ENCODE measurements around the gene SRR.

Gene SRR

DNA sequence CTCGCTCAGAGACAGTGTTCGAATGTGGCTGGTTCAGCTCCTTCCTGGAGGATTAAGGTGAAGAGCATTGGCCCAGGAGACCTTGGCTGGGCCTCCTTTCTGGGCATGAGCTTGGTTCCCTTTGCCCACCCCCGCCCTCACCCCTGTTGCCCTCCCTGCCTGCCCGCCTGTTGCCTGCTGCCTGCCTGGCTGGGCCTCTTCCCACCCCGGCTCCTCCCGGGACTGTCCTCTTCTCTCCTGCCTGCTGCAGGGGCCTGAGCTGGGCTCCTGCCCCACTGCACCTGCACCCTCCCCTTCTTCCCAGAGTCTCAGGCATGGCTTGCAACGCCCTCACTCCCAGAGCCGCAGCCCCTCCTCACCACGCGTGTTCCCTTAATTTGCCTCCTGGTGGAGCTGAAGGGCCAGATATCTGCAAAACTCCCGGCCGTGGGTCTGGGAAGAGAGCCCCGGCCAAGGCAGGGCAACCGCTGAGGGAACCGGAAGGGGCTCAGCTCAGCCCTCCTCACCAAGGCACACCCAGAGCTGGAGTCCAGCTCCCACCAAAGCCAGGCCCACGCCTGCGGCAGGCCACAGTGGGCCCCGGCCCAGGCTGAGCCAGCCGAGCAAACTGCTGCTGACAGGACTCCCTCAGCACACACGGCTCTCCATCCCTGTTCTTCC lies 65.9 kb downstream of the SRR start:
- H3K4me1 ChIP-seq (ENCODE audit: control insufficient read depth in 1 of 2, insufficient read depth in 2 of 2, low read length in 2 of 2) = no peaks in the 10 kb centered on the region
- H3K27me3 ChIP-seq (ENCODE audit: control insufficient read depth in 1 of 2, insufficient read depth in 2 of 2, low read length in 2 of 2) = no peaks in the 10 kb centered on the region
- H3K36me3 ChIP-seq (ENCODE audit: control insufficient read depth in 1 of 2, insufficient read depth in 2 of 2, low read length in 2 of 2) = peaks cover 13 to 32% of the 10 kb centered on the region in 2 donors
- H3K4me3 ChIP-seq (ENCODE audit: low read depth in 1 of 2, low read length in 2 of 2) = no peak overlapping the region
- no peaks in the 10 kb centered on the region for H3K9me3 ChIP-seq (ENCODE audit: control insufficient read depth in 1 of 2, low read length in 2 of 2)
- H3K9ac ChIP-seq (ENCODE audit: low read depth in 1 of 2, low read length in 2 of 2) = no peak overlapping the region
- no peak overlapping the region for H3K27ac ChIP-seq (ENCODE audit: low read depth, low read length)

- Histone ChIP-seq H3K36me3 (ENCODE audit: control insufficient read depth in 1 of 2, insufficient read depth in 2 of 2, low read length in 2 of 2) (peaks cover 13 to 34% of the 10 kb centered on the region in 2 donors), H3K27me3 (ENCODE audit: control insufficient read depth in 1 of 2, insufficient read depth in 2 of 2, low read length in 2 of 2) (no peaks in the 10 kb centered on the region), H3K27ac (ENCODE audit: low read depth, low read length) (no peak overlapping the region), H3K4me1 (ENCODE audit: control insufficient read depth in 1 of 2, insufficient read depth in 2 of 2, low read length in 2 of 2) (no peaks in the 10 kb centered on the region), H3K9me3 (ENCODE audit: control insufficient read depth in 1 of 2, low read length in 2 of 2) (no peaks in the 10 kb centered on the region), H3K4me3 (ENCODE audit: low read depth in 1 of 2, low read length in 2 of 2) (no peak overlapping the region), H3K9ac (ENCODE audit: low read depth in 1 of 2, low read length in 2 of 2) (no peak overlapping the region)
Observed at GRCh38 chr17:2370211-2370589, 66.5 kb downstream of the SRR start.

DNA sequence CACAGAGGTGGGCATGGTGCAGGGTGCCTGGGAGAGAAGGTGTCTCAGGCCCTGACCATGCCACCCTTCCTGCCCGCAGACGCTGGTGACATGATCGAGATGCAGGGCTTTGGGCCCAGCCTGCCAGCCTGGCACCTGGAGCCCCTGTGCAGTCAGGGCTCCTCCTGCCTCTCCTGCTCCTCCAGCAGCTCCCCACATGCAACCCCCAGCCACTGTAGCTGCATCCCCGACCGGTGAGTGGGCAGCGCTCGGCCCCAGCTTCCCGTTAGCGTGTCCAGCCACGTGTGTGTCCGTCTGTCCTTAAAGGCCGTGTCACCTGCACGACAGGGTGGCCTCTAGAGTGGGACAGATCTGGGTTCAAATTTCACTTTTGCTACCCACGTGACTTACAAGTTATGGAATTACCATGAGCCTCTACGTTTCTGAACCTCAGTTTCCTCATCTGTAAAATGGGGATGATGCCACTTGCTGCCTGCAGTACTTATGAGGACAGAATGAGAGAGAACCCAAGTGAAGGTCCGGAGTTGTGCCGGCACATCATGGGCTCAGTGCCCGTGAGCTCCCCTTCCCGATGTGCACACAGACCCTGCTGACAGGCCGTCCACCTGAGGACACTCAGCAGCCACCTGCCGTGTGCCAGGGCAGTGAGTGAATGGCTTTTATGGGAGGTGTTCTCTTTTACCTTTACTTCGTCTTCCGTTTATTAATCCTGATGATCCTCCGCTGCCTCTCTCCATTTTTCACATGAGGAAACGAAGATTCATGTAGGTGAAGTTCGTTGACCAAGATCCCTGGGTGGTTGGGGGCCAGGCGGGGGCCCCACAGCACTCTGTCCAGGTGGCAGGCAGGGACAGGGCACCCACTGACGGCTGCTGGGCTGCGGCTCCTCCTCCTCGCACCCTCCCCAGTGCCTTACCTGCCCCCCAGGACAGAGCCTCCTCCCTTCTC lies 67.7 kb downstream of the SRR start:
- no peaks in the 10 kb centered on the region for H3K4me1 ChIP-seq (ENCODE audit: control insufficient read depth in 1 of 2, insufficient read depth in 2 of 2, low read length in 2 of 2)
- no peak overlapping the region for H3K9ac ChIP-seq (ENCODE audit: low read depth in 1 of 2, low read length in 2 of 2)
- no peak overlapping the region for H3K27ac ChIP-seq (ENCODE audit: low read depth, low read length)
- no peak overlapping the region for H3K4me3 ChIP-seq (ENCODE audit: low read depth in 1 of 2, low read length in 2 of 2)
- H3K27me3 ChIP-seq (ENCODE audit: control insufficient read depth in 1 of 2, insufficient read depth in 2 of 2, low read length in 2 of 2) = no peaks in the 10 kb centered on the region
- no peaks in the 10 kb centered on the region for H3K9me3 ChIP-seq (ENCODE audit: control insufficient read depth in 1 of 2, low read length in 2 of 2)
- H3K36me3 ChIP-seq (ENCODE audit: control insufficient read depth in 1 of 2, insufficient read depth in 2 of 2, low read length in 2 of 2) = peaks cover 10 to 41% of the 10 kb centered on the region in 2 donors

GRCh38 chr17:2372180-2372579 lies 68.4 kb downstream of the SRR start:
- Histone ChIP-seq H3K27ac (ENCODE audit: low read depth, low read length) (no peak overlapping the region), H3K4me3 (ENCODE audit: low read depth in 1 of 2, low read length in 2 of 2) (no peak overlapping the region), H3K9ac (ENCODE audit: low read depth in 1 of 2, low read length in 2 of 2) (no peak overlapping the region), H3K4me1 (ENCODE audit: control insufficient read depth in 1 of 2, insufficient read depth in 2 of 2, low read length in 2 of 2) (no peaks in the 10 kb centered on the region), H3K27me3 (ENCODE audit: control insufficient read depth in 1 of 2, insufficient read depth in 2 of 2, low read length in 2 of 2) (no peaks in the 10 kb centered on the region), H3K9me3 (ENCODE audit: control insufficient read depth in 1 of 2, low read length in 2 of 2) (no peaks in the 10 kb centered on the region), H3K36me3 (ENCODE audit: control insufficient read depth in 1 of 2, insufficient read depth in 2 of 2, low read length in 2 of 2) (peaks cover 16 to 41% of the 10 kb centered on the region in 2 donors)

- H3K9ac ChIP-seq (ENCODE audit: low read depth in 1 of 2, low read length in 2 of 2) = no peak overlapping the region
- no peaks in the 10 kb centered on the region for H3K4me1 ChIP-seq (ENCODE audit: control insufficient read depth in 1 of 2, insufficient read depth in 2 of 2, low read length in 2 of 2)
- H3K9me3 ChIP-seq (ENCODE audit: control insufficient read depth in 1 of 2, low read length in 2 of 2) = no peaks in the 10 kb centered on the region
- H3K4me3 ChIP-seq (ENCODE audit: low read depth in 1 of 2, low read length in 2 of 2) = no peak overlapping the region
- H3K36me3 ChIP-seq (ENCODE audit: control insufficient read depth in 1 of 2, insufficient read depth in 2 of 2, low read length in 2 of 2) = peaks cover 18 to 44% of the 10 kb centered on the region in 2 donors
- no peaks in the 10 kb centered on the region for H3K27me3 ChIP-seq (ENCODE audit: control insufficient read depth in 1 of 2, insufficient read depth in 2 of 2, low read length in 2 of 2)
- no peak overlapping the region for H3K27ac ChIP-seq (ENCODE audit: low read depth, low read length)
Observed at GRCh38 chr17:2372681-2373080, 68.9 kb downstream of the SRR start.

GRCh38 chr17:2373179-2373578 lies 69.4 kb downstream of the SRR start:
- no peaks in the 10 kb centered on the region for H3K4me1 ChIP-seq (ENCODE audit: control insufficient read depth in 1 of 2, insufficient read depth in 2 of 2, low read length in 2 of 2)
- no peak overlapping the region for H3K9ac ChIP-seq (ENCODE audit: low read depth in 1 of 2, low read length in 2 of 2)
- no peak overlapping the region for H3K4me3 ChIP-seq (ENCODE audit: low read depth in 1 of 2, low read length in 2 of 2)
- H3K9me3 ChIP-seq (ENCODE audit: control insufficient read depth in 1 of 2, low read length in 2 of 2) = no peaks in the 10 kb centered on the region
- no peak overlapping the region for H3K27ac ChIP-seq (ENCODE audit: low read depth, low read length)
- H3K27me3 ChIP-seq (ENCODE audit: control insufficient read depth in 1 of 2, insufficient read depth in 2 of 2, low read length in 2 of 2) = no peaks in the 10 kb centered on the region
- H3K36me3 ChIP-seq (ENCODE audit: control insufficient read depth in 1 of 2, insufficient read depth in 2 of 2, low read length in 2 of 2) = peaks cover 20 to 46% of the 10 kb centered on the region in 2 donors
